Embryonic facial prominence (tissue), 1 donor: Measurements from ENCODE around the gene SREBF1.
A peak's percentile ranks its signal among the peaks of the same experiment; 100 is the strongest.

Experiments
- DNase-seq: peaks from one replicate; pipeline ENCODE4 v3.0.0-alpha.2; 2016; ENCODE audit errors: extremely low spot score

Gene SREBF1

DNA sequence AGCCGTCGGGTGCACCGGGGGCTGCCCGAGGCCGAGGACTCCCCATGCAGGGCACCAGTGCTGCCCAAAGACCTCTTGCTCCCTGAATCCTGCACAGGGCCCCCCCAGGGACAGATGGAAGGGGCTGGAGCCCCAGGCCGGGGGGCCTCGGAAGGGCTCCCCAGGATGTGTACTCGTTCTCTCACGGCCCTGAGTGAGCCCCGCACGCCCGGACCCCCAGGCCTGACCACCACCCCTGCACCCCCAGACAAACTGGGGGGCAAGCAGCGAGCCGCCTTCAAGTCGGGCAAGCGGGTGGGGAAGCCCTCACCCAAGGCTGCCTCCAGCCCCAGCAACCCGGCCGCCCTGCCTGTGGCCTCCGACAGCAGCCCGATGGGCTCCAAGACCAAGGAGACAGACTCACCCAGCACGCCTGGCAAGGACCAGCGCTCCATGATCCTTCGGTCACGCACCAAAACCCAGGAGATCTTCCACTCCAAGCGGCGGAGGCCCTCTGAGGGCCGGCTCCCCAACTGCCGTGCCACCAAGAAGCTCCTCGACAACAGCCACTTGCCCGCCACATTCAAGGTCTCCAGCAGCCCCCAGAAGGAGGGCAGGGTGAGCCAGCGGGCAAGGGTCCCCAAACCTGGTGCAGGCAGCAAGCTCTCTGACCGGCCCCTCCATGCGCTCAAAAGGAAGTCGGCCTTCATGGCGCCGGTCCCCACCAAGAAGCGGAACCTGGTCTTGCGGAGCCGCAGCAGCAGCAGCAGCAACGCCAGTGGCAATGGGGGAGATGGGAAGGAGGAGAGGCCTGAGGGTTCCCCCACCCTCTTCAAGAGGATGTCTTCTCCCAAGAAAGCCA, 40.6 kb downstream of the SREBF1 start:
- no peak for DNase-seq

DNA sequence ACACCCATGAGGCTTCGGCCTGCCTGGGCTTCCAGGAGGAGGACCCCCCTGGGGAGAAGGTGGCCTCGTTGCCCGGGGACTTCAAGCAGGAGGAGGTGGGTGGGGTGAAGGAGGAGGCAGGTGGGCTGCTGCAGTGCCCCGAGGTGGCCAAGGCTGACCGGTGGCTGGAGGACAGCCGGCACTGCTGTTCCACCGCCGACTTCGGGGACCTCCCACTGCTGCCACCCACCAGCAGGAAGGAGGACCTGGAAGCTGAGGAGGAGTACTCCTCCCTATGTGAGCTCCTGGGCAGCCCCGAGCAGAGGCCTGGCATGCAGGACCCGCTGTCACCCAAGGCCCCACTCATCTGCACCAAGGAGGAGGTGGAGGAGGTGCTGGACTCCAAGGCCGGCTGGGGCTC, 41.5 kb downstream of the SREBF1 start:
- DNase-seq: no peak

- DNase-seq: no peak
Measured at GRCh38 chr17:17794382-17794781, 42.4 kb downstream of the SREBF1 start.

GRCh38 chr17:17793378-17794214, 43.2 kb downstream of the SREBF1 start:
- no peak for DNase-seq

- DNase-seq: no peak
Measured at GRCh38 chr17:17792551-17793377, 44.0 kb downstream of the SREBF1 start.

GRCh38 chr17:17792037-17792550, 44.7 kb downstream of the SREBF1 start:
- no peak for DNase-seq

DNA sequence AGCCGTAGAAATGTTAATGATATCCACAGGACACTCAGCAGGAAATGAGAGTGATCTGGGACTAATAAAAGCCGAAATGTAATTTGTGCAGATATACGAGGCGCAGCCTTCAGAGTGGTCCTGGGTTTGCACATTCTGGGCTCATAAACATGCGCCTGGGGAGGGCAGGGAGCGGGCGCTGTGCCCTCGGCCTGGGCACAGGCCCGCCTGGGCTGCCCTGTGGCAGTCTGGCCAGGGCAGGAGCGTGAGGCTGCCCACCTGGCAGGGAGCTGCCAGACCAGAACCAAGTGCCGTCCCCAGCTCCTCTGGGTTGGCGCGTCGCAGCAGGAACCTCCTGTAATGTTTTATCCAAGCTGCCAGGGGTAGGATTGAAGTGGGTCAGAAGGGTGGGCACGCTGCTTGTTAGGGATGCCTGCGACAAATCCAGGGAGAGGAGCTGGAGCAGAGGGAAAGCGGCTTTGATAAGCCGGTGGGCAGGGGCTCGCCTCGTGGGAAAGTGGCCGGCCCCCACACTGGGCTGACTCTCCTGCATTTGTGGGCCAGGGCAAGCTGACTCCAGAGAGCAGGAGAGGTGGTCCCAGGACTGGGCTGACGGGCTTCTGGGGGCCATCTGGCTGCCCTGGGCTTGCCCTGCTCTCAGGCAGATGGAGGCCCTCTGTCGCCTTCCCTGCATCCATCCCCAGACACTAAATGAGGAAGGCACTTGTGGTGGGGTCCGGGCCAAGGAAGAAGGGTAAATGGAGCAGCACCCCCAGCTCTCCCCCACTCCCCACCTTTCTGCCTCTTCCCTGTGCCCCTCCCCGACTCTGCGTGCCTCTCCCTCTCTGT, 45.9 kb downstream of the SREBF1 start:
- no peak for DNase-seq

DNA sequence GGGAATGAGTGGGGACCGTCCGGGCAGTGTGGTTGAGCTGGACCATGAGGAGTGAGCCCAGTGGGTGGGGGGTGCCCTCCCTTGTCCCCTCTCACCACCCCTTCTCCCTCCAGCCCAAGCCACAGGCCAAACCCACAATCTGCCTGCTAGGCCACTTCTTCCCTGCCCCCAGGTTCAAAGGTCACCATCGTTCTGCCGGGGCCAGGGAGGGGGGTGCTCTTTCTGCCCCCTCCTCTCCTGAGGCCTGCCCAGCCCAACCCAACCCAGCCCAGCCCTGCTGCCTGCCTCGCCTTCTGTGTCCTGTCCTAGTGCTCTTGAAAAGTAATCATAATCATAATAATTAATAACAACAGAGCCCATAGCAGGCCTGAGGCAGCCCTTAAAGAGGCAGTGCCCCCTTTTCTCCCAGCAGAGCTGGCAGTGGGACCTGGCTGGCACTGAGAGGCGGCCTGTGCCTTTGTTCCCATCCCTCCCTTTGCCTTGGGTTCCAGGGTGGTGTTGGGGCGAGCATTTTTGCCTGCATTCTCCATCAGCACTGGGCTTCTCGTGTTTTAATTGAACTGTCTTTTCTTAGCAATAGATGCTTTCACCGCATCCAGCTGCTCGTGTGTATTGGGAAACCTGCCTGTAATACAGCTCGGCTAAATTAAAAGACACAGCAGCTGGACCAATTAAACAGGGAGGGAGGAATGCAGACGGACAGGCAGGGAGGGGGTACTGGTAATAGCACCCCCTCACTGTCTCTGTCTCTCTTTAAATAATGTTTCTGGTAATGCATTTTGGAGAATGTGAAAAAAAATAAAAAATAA, 46.8 kb downstream of the SREBF1 start:
- DNase-seq: no peak

- no peak for DNase-seq
Measured at GRCh38 chr17:17789410-17789809, 47.4 kb downstream of the SREBF1 start.

GRCh38 chr17:17788967-17789366, 47.8 kb downstream of the SREBF1 start:
- no peak for DNase-seq

- no peak for DNase-seq
Measured at GRCh38 chr17:17787568-17787967, 49.2 kb downstream of the SREBF1 start.

- DNase-seq: no peak
Measured at GRCh38 chr17:17786998-17787397, 49.8 kb downstream of the SREBF1 start.

DNA sequence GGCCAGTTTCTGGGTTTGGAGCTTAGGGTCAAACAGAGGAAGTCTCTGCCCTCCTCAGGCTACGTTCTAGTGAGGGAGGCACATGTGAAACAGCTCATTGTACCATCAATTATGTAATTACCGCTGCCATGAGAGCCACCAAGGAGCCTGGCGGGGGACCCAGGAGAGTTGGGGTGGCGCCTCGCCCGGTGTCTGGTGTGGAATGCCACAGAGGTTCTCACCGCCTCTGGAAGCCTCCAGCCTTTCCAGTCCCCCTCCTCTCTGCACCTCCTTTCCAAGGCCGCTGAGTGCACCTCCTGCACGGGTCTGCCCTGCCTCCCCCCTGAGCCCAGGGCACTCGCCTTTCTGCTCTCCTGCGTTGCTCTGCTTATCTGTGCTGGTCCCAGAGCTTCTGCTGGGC, 51.4 kb downstream of the SREBF1 start:
- no peak for DNase-seq

DNA sequence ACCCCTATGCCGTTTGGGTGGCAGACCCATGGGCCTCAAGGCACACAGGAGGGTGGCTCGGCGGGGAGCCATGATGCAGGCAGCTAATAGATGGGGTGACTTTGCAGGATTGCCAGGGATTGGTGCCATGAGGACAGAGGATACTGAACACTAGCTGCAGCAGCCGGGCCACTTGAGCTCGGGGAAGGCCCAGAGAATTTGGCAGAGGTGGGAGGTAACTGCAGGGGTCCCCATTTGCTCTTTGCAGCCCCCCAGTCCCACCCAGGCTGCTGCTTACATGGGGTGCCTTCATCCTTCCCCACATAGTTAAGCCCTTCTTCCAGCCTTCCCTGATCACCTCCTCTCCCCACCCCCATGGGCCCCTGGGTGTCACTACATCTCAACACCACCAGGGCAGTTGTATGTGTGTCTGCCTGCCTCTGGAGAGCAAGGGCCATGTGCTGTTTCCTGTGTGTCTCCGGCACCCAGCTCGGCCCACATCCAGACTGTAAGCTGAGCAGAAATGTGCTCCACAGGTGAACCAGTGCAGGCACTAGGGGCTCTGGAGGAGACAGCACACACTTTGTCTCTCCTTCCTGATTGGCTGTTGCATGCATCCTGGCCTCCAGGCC, 52.0 kb downstream of the SREBF1 start:
- DNase-seq: no peak

DNA sequence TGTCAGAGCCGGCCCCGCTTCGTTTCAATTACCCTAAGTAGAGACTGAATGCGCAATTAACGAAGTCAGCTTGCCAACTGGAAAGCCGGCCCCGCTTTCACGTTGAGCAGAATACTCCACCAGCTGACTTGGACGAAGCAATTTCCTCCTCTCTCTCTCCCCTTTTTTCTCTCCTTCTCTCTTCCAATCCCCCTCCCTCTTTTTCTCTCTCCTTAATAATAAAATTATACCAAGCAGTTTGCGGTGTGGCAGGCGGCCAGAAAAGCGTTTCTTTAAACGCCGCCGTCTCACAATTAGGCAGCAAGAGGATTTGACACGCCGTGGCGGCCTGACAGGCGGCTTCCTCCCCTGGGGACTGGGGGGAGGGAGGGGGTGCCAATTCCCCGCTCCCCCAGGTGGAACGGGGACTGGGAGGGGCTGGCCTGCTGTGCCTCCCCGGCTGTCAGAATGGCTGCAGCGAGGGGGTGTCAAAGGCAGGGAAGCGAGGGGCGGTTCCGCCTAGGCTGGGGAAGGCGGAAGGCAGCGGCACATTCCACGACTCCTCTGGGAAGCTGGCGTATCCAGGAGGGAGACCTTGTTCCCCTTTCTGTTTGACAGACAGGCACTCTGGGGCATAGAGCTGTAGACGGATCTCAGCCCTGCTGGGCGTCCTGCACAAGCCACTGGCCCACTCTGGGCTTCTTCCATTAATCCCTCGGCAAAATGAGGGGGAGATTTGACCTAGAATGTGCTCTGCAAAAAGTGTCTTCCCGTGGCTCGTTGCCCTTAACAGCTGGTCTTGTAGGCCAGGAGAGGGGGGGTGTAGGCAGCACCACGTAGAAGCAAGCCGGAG, 52.7 kb downstream of the SREBF1 start:
- peak; percentile 87 for DNase-seq

GRCh38 chr17:17783116-17783824, 53.5 kb downstream of the SREBF1 start:
- DNase-seq: no peak

DNA sequence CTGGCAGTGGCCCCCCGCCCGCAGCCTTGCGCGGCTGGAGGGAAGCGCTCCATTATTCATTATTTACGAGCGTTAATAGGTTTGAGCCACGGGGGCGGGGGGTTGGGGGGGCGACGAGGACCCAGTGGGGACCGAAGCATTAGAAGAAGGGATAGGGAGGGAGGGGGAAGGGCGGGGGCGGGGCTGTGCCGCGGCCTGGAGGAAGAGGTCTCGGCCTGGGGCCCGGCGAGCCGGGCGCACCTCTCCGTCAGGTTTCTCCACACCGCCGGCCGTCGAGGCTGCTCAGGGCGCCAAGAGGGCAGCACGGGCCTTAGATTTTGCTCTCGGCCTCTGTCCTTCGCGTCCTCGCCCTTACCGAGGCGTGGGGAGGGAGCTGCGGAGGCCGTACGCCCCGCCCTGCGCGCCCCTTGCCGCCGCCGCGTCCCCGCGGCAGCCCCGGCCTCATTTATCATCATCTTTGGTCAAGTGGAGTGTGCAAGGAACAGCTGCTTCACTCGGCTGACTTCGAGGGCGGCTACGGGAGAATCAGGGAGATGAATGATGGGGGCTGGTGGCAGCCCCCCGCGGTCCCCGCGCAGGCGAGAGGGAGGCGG, 54.2 kb downstream of the SREBF1 start:
- no peak for DNase-seq
